K562 (cell line): Measurements from ENCODE around the gene POLR2L.

Source experiments
- CEBPB ChIP-seq: fragments of 450-650 bp; IDR thresholded peaks from 2 replicates; pipeline ENCODE4 v1.6.1; 2016; ENCODE audit warnings: missing genetic modification characterization, missing compliant biosample characterization
- HDGF ChIP-seq: fragments of 450-650 bp; IDR thresholded peaks from 2 replicates; pipeline ENCODE4 v1.6.1; 2016
- KLF1 ChIP-seq: fragments of 450-650 bp; IDR thresholded peaks from 2 replicates; pipeline ENCODE4 v1.6.1; 2016; ENCODE audit warnings: missing genetic modification characterization, missing compliant biosample characterization
- NBN ChIP-seq: fragments of 450-650 bp; IDR thresholded peaks from 2 replicates; pipeline ENCODE4 v1.6.1; 2016; ENCODE audit warnings: low read depth, mild to moderate bottlenecking
- POLR2A ChIP-seq: fragments of 450-650 bp; conservative IDR thresholded peaks from 2 replicates; pipeline ENCODE4 v1.6.1; 2016
- POLR2AphosphoS5 ChIP-seq: IDR thresholded peaks from 2 replicates; pipeline ENCODE4 v1.6.1; 2011; ENCODE audit warnings: mild to moderate bottlenecking, low read depth, low read length, moderate library complexity; ENCODE audit not compliant: control insufficient read depth, insufficient read depth

DNA sequence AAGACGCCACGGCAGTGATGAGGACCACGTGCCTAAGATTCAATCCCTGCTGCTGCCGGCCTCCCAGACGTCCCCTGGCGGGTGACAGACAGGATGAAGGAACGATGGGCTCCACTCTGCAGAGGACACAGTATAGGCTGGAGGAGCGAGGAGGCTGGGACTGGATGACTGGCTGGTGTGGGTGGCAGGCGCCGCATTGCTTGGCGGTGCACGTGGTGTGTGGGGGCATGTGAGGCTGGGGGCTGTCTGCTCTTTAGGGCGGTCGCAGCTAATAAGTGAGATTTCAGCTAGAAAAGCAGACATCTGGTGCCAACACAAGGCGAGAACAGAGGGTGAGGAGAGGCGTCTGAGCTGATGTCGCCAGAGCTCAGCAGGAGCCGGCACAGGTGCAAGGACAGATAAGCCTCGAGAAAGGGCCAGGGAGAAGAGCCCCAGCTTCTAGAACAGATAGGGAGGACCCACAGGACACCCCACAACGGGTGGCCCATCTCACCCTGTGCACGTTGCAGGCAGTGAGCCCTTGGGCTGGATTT lies 33.5 kb upstream of the POLR2L start:
- TF ChIP-seq KLF1 (tag) = no peak
- TF ChIP-seq POLR2A = no peak
- TF ChIP-seq CEBPB (tag) = peak; percentile 78
- TF ChIP-seq HDGF = no peak
- no peak for TF ChIP-seq NBN
- TF ChIP-seq POLR2AphosphoS5 = peak; percentile 94
